Suprapubic skin (tissue), 4 donors: ENCODE measurements around the gene DGCR8. TPM values are rescaled to one million over a fixed set of nuclear protein-coding genes. Genes with fewer than 3 reads are reported as not detected.

Experiments used
- DNase-seq, 2 donors: peaks; one replicate each; pipeline ENCODE4 v3.0.0-alpha.2; 2019; ENCODE audit warnings: low spot score in 2 of 2
- H3K27ac ChIP-seq: fragments of 200-600 bp; sonication (generic); one replicate; pipeline ENCODE4 v1.5.1; 2019
- H3K27me3 ChIP-seq: fragments of 200-600 bp; sonication (generic); one replicate; pipeline ENCODE4 v1.5.1; 2019
- H3K36me3 ChIP-seq: fragments of 200-600 bp; sonication (generic); one replicate; pipeline ENCODE4 v1.5.1; 2019
- H3K4me1 ChIP-seq: fragments of 200-600 bp; sonication (generic); one replicate; pipeline ENCODE4 v1.5.1; 2019
- H3K4me3 ChIP-seq: fragments of 200-600 bp; sonication (generic); one replicate; pipeline ENCODE4 v1.5.1; 2019; ENCODE audit warnings: mild to moderate bottlenecking
- H3K9me3 ChIP-seq: fragments of 200-600 bp; sonication (generic); one replicate; pipeline ENCODE4 v1.5.1; 2019
- CTCF ChIP-seq, 2 donors: fragments of 200-600 bp in 1 of 2; fragments of 450-650 bp in 1 of 2; sonication (generic) in 1 of 2; IDR thresholded peaks; one replicate each; pipeline ENCODE4 v1.5.1; 2016 to 2019; ENCODE audit warnings: antibody characterized with exemption in 2 of 2, mild to moderate bottlenecking in 1 of 2, moderate library complexity in 1 of 2
- EP300 ChIP-seq: sonication (generic); formaldehyde crosslinking; IDR thresholded peaks from one replicate; pipeline ENCODE4 v1.6.1; 2017; ENCODE audit warnings: antibody characterized with exemption
- POLR2A ChIP-seq, 2 donors: fragments of 450-650 bp; IDR thresholded peaks; one replicate each; pipeline ENCODE4 v1.6.1; 2017; ENCODE audit warnings: antibody characterized with exemption in 2 of 2, mild to moderate bottlenecking in 2 of 2, moderate library complexity in 2 of 2
- POLR2AphosphoS5 ChIP-seq, 3 donors: sonication (generic); formaldehyde crosslinking; IDR thresholded peaks; one replicate each; pipeline ENCODE4 v1.6.1; 2017; ENCODE audit warnings: antibody characterized with exemption in 3 of 3
- WGBS: methylation state at CpG from one replicate; pipeline ENCODE4 v1.1.5; 2018; 5-methylcytosine and 5-hydroxymethylcytosine counted together
- total RNA-seq, 4 donors: library from RNA; depleted of rRNA; stranded (reverse); fragments of >200 nt; gene quantifications; one replicate each; pipeline ENCODE4 v1.1.0, GENCODE V29; 2016

The DGCR8 gene
- total RNA-seq, 4 donors from 2014 or later, result 22.4 to 69.1 (median 38.0) TPM

DNA sequence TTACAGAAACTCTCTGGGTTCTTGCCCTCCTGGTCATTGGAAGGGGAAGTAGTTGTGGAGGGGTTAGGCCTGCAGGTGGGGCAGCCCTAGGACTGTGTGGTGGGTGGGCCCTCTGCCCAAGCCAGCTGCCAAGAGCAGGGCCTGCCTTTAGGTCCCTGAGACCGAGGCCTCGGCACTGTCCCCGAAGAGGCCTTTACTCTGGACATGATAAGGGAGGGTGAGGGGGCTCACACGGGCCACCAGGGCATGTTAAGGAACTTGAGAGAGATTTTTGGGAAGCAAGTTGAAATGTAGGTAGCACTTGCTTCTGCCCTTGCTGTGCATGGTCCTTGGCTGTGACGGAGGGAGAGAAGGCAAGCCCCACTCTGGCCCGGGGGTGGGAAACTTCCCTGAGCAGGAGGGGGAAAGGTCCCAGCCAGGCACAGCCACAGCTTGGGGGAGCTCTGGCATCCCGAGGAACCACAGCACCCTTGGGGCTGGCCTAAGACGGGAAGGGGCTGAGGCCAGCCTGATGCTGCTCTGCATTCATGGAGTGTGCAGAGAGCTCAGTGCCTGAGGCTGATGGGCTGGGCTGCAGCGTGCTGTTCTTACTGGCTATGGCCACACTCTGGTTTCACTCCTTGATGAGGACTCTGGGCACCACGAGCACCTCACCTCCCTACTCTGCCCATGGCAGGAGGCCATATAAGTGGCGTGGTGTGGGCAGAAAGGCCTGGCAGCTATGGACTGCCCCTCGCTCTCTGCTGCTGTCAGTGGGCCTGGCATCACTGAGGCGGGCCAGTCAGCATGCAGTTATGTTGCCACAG is 28.1 kb downstream of the DGCR8 start:
- no peak overlapping the region for H3K4me3 ChIP-seq
- H3K9me3 ChIP-seq, result no peaks in the 10 kb centered on the region
- no peak overlapping the region for H3K27ac ChIP-seq
- WGBS, result 83% methylated on average over 5 of the region's 13 CpGs
- H3K27me3 ChIP-seq, result no peaks in the 10 kb centered on the region
- no peak for DNase-seq
- no peak for TF ChIP-seq POLR2AphosphoS5 (IDR thresholded peaks at IDR 0.05)
- no peak for TF ChIP-seq CTCF (IDR thresholded peaks at IDR 0.05)
- TF ChIP-seq EP300, result no peak
- TF ChIP-seq POLR2A (IDR thresholded peaks at IDR 0.05), result no peak
- no peaks in the 10 kb centered on the region for H3K4me1 ChIP-seq
- peaks cover 87% of the 10 kb centered on the region for H3K36me3 ChIP-seq

GRCh38 chr22:20108757-20109230 is 28.8 kb downstream of the DGCR8 start:
- Histone ChIP-seq H3K4me3 (no peak overlapping the region), H3K4me1 (no peaks in the 10 kb centered on the region), H3K27ac (no peak overlapping the region), H3K27me3 (no peaks in the 10 kb centered on the region), H3K36me3 (peaks cover 93% of the 10 kb centered on the region), H3K9me3 (no peaks in the 10 kb centered on the region)
- 84% methylated on average over 9 of the region's 12 CpGs for WGBS
- TF ChIP-seq CTCF (IDR thresholded peaks at IDR 0.05) (no peak), POLR2A (IDR thresholded peaks at IDR 0.05) (no peak), EP300 (no peak), POLR2AphosphoS5 (IDR thresholded peaks at IDR 0.05) (no peak)
- DNase-seq, result no peak

DNA sequence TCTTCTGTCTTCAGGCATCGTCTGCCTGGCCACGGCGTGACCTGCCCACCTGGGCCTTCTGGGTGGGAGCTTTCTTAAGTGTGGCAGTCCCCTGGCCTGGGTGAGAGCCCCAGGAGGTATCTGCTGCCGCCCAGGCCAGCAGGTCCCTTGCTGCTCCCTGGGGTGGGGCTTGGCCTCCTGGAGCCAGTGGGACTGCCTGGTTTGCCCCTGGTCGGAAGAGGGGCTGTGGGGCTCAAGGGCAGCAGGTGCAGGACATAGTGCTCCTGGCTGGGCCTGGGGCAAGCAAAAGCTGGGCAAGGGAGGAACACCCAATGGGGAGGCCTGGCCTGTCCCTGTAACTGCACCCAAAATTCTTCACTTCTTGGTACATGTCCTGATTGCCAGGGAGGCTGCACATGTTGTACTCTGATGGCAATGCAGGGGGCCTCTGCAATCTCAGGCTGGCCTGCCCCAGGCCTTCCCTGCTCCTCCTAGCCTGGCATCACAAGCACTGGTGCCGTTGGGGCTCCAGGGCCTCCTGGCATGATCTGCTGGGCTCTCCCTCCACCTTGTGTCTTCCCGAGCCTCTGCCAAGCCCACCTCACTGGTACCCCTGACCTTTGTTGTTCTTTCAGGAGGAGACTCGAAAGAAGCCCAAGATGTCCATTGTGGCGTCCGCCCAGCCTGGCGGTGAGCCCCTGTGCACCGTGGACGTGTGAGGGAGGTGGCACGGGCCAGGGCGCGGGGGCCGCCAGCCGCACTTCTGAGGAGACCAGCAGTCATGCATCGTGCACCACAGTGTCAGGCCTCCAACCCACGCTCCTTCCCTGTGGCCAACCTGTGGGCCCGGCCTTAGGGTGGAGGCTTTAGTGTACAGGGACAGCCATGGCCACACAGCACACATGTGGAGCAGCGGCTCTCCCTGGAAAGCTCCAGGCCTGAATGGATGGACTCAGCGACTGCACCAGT is 29.6 kb downstream of the DGCR8 start:
- TF ChIP-seq CTCF (IDR thresholded peaks at IDR 0.05) (no peak), EP300 (no peak), POLR2A (IDR thresholded peaks at IDR 0.05) (no peak), POLR2AphosphoS5 (IDR thresholded peaks at IDR 0.05) (no peak)
- H3K27ac ChIP-seq, result no peak overlapping the region
- DNase-seq, result no peak
- no peaks in the 10 kb centered on the region for H3K4me1 ChIP-seq
- H3K27me3 ChIP-seq, result no peaks in the 10 kb centered on the region
- peaks cover 98% of the 10 kb centered on the region for H3K36me3 ChIP-seq
- no peaks in the 10 kb centered on the region for H3K9me3 ChIP-seq
- H3K4me3 ChIP-seq, result no peak overlapping the region
- whole genome bisulfite sequencing, result 83% methylated on average over 17 of the region's 23 CpGs

DNA sequence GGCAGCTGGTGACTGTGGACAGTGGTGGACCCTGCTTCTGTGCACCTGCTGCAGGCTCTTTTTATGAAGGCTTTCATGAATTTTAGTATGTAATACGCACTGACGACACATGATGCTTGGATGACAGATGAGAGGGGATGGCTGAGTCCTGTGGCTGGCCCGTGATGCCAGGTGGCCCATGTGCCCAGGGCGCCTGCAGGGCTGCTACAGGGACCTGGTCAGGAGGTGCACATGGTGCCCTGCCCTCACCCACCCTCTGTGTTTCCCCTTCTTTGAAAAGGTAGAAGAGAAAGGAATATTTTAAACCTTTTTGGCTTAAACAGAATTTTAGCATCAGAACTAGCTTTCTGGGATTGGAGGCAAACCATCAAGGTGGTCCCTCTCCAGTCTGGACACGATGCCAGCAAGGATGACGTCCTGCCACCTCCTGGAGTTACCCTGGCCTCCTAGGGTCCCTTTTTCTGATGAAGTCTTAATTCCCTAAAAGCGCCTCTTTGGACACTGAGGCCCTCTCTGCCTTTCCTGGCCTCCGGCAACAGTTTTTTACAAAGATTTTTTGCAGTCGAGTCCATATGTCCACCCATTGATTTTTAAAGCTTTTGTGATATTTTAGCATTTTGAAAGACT is 30.4 kb downstream of the DGCR8 start:
- TF ChIP-seq CTCF (IDR thresholded peaks at IDR 0.05) (no peak), EP300 (no peak), POLR2A (IDR thresholded peaks at IDR 0.05) (no peak), POLR2AphosphoS5 (IDR thresholded peaks at IDR 0.05) (no peak)
- DNase-seq, result no peak
- peaks cover 3% of the 10 kb centered on the region for H3K4me1 ChIP-seq
- no peaks in the 10 kb centered on the region for H3K9me3 ChIP-seq
- no peaks in the 10 kb centered on the region for H3K27me3 ChIP-seq
- H3K27ac ChIP-seq, result no peak overlapping the region
- 88% methylated on average over 9 of the region's 9 CpGs for WGBS
- H3K4me3 ChIP-seq, result no peak overlapping the region
- peaks cover 98% of the 10 kb centered on the region for H3K36me3 ChIP-seq
